ENCODE measurements around the gene CREBBP. TPM values are rescaled to one million over a fixed set of nuclear protein-coding genes. Genes with fewer than 3 reads are reported as not detected.

The CREBBP gene
- total and polyA plus RNA-seq, 2 experiments from 2014 or later: 36.9 to 54.8 TPM

DNA sequence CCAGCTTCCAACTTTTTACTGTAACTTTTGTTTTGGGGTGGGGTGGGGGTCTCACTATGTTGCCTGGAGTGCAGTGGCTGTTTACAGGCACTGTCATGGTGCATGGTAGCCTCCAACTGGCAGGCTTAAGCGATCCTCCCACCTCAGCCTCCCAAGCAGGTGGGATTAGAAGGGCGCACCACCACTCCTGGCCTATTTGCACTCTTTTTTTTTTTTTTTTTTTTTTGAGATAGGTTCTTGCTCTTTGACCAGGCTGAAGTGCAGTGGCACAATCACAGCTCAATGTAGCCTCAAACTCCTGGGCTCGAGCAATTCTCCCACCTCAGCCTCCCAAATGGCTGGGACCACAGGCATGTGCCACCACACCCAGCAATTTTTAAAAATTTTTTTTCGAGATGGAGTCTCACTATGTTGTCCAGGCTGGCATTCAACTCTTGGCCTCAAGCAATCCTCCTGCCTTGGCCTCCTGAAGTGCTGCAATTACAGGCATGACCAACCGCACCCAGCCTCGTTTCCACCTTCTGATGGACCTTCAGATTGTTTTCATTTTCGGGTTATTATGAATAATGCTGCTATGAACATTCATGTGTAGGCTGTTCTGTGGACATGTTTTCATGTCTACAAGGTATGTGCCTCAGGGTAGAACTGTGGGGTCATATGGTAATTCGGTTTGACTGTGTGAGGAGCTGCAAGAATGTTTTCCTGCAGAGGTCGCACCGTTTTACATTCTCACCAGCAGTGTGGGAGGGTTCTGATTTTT lies 174.1 kb downstream of the CREBBP start (continued):
- TF ChIP-seq, protein P1, sequence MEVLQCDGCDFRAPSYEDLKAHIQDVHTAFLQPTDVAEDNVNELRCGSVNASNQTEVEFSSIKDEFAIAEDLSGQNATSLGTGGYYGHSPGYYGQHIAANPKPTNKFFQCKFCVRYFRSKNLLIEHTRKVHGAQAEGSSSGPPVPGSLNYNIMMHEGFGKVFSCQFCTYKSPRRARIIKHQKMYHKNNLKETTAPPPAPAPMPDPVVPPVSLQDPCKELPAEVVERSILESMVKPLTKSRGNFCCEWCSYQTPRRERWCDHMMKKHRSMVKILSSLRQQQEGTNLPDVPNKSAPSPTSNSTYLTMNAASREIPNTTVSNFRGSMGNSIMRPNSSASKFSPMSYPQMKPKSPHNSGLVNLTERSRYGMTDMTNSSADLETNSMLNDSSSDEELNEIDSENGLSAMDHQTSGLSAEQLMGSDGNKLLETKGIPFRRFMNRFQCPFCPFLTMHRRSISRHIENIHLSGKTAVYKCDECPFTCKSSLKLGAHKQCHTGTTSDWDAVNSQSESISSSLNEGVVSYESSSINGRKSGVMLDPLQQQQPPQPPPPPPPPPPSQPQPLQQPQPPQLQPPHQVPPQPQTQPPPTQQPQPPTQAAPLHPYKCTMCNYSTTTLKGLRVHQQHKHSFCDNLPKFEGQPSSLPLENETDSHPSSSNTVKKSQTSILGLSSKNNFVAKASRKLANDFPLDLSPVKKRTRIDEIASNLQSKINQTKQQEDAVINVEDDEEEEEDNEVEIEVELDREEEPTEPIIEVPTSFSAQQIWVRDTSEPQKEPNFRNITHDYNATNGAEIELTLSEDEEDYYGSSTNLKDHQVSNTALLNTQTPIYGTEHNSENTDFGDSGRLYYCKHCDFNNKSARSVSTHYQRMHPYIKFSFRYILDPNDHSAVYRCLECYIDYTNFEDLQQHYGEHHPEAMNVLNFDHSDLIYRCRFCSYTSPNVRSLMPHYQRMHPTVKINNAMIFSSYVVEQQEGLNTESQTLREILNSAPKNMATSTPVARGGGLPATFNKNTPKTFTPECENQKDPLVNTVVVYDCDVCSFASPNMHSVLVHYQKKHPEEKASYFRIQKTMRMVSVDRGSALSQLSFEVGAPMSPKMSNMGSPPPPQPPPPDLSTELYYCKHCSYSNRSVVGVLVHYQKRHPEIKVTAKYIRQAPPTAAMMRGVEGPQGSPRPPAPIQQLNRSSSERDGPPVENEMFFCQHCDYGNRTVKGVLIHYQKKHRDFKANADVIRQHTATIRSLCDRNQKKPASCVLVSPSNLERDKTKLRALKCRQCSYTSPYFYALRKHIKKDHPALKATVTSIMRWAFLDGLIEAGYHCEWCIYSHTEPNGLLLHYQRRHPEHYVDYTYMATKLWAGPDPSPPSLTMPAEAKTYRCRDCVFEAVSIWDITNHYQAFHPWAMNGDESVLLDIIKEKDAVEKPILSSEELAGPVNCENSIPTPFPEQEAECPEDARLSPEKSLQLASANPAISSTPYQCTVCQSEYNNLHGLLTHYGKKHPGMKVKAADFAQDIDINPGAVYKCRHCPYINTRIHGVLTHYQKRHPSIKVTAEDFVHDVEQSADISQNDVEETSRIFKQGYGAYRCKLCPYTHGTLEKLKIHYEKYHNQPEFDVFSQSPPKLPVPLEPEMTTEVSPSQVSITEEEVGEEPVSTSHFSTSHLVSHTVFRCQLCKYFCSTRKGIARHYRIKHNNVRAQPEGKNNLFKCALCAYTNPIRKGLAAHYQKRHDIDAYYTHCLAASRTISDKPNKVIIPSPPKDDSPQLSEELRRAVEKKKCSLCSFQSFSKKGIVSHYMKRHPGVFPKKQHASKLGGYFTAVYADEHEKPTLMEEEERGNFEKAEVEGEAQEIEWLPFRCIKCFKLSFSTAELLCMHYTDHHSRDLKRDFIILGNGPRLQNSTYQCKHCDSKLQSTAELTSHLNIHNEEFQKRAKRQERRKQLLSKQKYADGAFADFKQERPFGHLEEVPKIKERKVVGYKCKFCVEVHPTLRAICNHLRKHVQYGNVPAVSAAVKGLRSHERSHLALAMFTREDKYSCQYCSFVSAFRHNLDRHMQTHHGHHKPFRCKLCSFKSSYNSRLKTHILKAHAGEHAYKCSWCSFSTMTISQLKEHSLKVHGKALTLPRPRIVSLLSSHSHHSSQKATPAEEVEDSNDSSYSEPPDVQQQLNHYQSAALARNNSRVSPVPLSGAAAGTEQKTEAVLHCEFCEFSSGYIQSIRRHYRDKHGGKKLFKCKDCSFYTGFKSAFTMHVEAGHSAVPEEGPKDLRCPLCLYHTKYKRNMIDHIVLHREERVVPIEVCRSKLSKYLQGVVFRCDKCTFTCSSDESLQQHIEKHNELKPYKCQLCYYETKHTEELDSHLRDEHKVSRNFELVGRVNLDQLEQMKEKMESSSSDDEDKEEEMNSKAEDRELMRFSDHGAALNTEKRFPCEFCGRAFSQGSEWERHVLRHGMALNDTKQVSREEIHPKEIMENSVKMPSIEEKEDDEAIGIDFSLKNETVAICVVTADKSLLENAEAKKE (CRISPR knock-in tag; IDR thresholded peaks at IDR 0.05): no peak
- TF ChIP-seq NANOG (IDR thresholded peaks at IDR 0.05; ENCODE audit: borderline replicate concordance) (no peak), POLR2AphosphoS5 (IDR thresholded peaks at IDR 0.05; ENCODE audit: low read depth) (no peak), EZH2phosphoT487 (IDR thresholded peaks at IDR 0.05; ENCODE audit: unreplicated experiment) (no peak), CREB1 (CRISPR knock-in tag; IDR thresholded peaks at IDR 0.05; ENCODE audit: low read depth) (no peak), ZNF331 (CRISPR knock-in tag; IDR thresholded peaks at IDR 0.05; ENCODE audit: low read depth) (no peak), STAT1 (IDR thresholded peaks at IDR 0.05; ENCODE audit: unreplicated experiment) (no peak), ZNF114 (CRISPR knock-in tag; IDR thresholded peaks at IDR 0.05) (no peak), JUNB (IDR thresholded peaks at IDR 0.05; ENCODE audit: unreplicated experiment) (no peak)
- TF ChIP-seq, protein P2, sequence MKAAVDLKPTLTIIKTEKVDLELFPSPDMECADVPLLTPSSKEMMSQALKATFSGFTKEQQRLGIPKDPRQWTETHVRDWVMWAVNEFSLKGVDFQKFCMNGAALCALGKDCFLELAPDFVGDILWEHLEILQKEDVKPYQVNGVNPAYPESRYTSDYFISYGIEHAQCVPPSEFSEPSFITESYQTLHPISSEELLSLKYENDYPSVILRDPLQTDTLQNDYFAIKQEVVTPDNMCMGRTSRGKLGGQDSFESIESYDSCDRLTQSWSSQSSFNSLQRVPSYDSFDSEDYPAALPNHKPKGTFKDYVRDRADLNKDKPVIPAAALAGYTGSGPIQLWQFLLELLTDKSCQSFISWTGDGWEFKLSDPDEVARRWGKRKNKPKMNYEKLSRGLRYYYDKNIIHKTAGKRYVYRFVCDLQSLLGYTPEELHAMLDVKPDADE (IDR thresholded peaks at IDR 0.05): no peak
